WTC11 (cell line): ENCODE results near the gene JSRP1.

Experiments
- FOXJ3 ChIP-seq: sonication (generic); formaldehyde crosslinking; IDR thresholded peaks from 2 replicates; pipeline ENCODE4 v1.9.0; 2021; ENCODE audit warnings: missing genetic modification reagents, mild to moderate bottlenecking, borderline replicate concordance
- GABPB1 ChIP-seq: sonication (generic); formaldehyde crosslinking; IDR thresholded peaks from 2 replicates; pipeline ENCODE4 v1.8.1; 2023; ENCODE audit warnings: mild to moderate bottlenecking, missing genetic modification reagents
- NFYB ChIP-seq: sonication (generic); formaldehyde crosslinking; conservative IDR thresholded peaks from 2 replicates; pipeline ENCODE4 v1.8.0; 2022; ENCODE audit warnings: low read depth, missing genetic modification reagents
- SMAD4 ChIP-seq: sonication (generic); formaldehyde crosslinking; IDR thresholded peaks from 2 replicates; pipeline ENCODE4 v1.8.0; 2022; ENCODE audit warnings: mild to moderate bottlenecking, missing genetic modification reagents
- ZNF263 ChIP-seq: sonication (generic); formaldehyde crosslinking; IDR thresholded peaks from 2 replicates; pipeline ENCODE4 v1.8.1; 2022; ENCODE audit warnings: low read depth, mild to moderate bottlenecking, moderate library complexity, missing genetic modification reagents
- TF ChIP-seq, protein P1 (sequence below): sonication (generic); formaldehyde crosslinking; IDR thresholded peaks from 2 replicates; pipeline ENCODE4 v1.8.0; 2022; ENCODE audit warnings: mild to moderate bottlenecking, missing genetic modification reagents
- TF ChIP-seq, protein P2 (sequence below): sonication (generic); formaldehyde crosslinking; IDR thresholded peaks from 2 replicates; pipeline ENCODE4 v1.8.1; 2022; ENCODE audit warnings: mild to moderate bottlenecking, moderate library complexity, missing genetic modification reagents
- TF ChIP-seq, protein P3 (sequence below): fragments of 200-600 bp; IDR thresholded peaks from 2 replicates; pipeline ENCODE4 v1.8.0; 2022; ENCODE audit warnings: antibody characterized with exemption
- TF ChIP-seq, protein P4 (sequence below): sonication (generic); formaldehyde crosslinking; IDR thresholded peaks from 2 replicates; pipeline ENCODE4 v1.8.1; 2023; ENCODE audit warnings: mild to moderate bottlenecking, missing genetic modification reagents, moderate library complexity

DNA sequence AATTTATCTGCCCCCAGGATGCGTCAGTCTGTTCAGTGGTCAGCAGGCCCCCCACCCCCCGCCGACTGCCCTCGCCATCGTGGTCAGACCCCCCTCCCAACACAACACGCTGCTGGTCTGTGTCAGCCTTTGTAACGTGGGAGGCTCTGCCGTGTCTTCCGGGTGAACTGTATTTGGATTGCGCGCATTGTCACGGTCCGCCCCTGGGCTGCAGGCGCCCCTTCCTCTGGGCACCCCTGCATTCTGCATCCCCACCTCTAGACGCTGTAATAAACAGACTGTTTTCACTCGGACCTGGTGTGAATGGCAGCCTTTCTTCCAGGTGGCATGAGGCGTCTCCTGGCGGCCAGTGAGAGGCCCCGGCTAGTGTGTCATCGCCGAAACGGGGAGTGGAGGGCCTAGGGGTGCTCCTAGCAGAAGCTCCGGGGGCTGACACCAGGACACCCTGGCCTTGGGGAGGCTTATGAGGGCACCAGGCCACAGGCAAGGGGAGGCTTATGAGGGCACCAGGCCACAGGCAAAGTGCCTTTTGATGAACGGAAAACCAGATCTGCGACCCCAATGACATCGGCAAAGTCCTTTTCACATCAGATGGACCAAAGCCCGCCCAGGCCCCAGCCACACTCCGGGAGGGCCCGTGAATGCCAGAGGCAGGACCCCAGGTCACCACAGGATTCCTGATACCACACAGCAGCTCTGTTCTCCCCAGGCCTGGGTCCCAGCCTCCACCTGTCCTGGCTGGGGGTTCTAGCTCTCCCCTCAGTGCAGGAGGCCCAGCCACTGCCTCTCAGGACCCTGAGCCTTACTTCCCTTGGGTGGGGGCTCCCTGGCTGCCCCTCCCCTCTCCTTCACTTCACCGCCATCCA, 23.7 kb downstream of the JSRP1 start:
- TF ChIP-seq, protein P1, sequence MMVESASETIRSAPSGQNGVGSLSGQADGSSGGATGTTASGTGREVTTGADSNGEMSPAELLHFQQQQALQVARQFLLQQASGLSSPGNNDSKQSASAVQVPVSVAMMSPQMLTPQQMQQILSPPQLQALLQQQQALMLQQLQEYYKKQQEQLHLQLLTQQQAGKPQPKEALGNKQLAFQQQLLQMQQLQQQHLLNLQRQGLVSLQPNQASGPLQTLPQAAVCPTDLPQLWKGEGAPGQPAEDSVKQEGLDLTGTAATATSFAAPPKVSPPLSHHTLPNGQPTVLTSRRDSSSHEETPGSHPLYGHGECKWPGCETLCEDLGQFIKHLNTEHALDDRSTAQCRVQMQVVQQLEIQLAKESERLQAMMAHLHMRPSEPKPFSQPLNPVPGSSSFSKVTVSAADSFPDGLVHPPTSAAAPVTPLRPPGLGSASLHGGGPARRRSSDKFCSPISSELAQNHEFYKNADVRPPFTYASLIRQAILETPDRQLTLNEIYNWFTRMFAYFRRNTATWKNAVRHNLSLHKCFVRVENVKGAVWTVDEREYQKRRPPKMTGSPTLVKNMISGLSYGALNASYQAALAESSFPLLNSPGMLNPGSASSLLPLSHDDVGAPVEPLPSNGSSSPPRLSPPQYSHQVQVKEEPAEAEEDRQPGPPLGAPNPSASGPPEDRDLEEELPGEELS (CRISPR knock-in tag) = no peak
- TF ChIP-seq ZNF263 (no peak), GABPB1 (no peak), FOXJ3 (CRISPR knock-in tag) (no peak), NFYB (CRISPR knock-in tag) (no peak), SMAD4 (CRISPR knock-in tag) (no peak)
- TF ChIP-seq, protein P2, sequence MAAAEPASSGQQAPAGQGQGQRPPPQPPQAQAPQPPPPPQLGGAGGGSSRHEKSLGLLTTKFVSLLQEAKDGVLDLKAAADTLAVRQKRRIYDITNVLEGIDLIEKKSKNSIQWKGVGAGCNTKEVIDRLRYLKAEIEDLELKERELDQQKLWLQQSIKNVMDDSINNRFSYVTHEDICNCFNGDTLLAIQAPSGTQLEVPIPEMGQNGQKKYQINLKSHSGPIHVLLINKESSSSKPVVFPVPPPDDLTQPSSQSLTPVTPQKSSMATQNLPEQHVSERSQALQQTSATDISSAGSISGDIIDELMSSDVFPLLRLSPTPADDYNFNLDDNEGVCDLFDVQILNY = no peak
- TF ChIP-seq, protein P3, sequence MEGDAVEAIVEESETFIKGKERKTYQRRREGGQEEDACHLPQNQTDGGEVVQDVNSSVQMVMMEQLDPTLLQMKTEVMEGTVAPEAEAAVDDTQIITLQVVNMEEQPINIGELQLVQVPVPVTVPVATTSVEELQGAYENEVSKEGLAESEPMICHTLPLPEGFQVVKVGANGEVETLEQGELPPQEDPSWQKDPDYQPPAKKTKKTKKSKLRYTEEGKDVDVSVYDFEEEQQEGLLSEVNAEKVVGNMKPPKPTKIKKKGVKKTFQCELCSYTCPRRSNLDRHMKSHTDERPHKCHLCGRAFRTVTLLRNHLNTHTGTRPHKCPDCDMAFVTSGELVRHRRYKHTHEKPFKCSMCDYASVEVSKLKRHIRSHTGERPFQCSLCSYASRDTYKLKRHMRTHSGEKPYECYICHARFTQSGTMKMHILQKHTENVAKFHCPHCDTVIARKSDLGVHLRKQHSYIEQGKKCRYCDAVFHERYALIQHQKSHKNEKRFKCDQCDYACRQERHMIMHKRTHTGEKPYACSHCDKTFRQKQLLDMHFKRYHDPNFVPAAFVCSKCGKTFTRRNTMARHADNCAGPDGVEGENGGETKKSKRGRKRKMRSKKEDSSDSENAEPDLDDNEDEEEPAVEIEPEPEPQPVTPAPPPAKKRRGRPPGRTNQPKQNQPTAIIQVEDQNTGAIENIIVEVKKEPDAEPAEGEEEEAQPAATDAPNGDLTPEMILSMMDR = no peak
- TF ChIP-seq, protein P4, sequence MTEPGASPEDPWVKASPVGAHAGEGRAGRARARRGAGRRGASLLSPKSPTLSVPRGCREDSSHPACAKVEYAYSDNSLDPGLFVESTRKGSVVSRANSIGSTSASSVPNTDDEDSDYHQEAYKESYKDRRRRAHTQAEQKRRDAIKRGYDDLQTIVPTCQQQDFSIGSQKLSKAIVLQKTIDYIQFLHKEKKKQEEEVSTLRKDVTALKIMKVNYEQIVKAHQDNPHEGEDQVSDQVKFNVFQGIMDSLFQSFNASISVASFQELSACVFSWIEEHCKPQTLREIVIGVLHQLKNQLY (CRISPR knock-in tag) = no peak
